ENCODE results near the gene TRIM9. TPM values are rescaled to one million over a fixed set of nuclear protein-coding genes. Genes with fewer than 3 reads are reported as not detected.

Gene TRIM9
- total RNA-seq, 2 experiments from 2014 or later = 0.19 to 0.45 TPM

- H3K9me3 Mint-ChIP-seq = no peaks in the 10 kb centered on the region
- no peak for DNase-seq
- ChIA-PET POLR2A (no interaction called here), CTCF (no interaction called here)
- H3K4me1 ChIP-seq (ENCODE audit: insufficient read depth, low read length) = no peaks in the 10 kb centered on the region
- no peak overlapping the region for H3K4me3 Mint-ChIP-seq
- H3K4me3 ChIP-seq (ENCODE audit: low read length) = no peak overlapping the region
- no peak for TF ChIP-seq CTCF (IDR thresholded peaks at IDR 0.05)
- H3K9me3 ChIP-seq (ENCODE audit: control insufficient read depth in 1 of 2, insufficient read depth in 1 of 2, low read length in 2 of 2) = no peaks in the 10 kb centered on the region
- no peak overlapping the region for H3K27ac ChIP-seq (ENCODE audit: low read depth in 1 of 2, low read length in 2 of 2)
- H3K36me3 ChIP-seq (ENCODE audit: insufficient read depth, low read length) = no peaks in the 10 kb centered on the region
- H3K4me1 Mint-ChIP-seq (ENCODE audit: low read depth) = no peaks in the 10 kb centered on the region
- intact Hi-C loops (cut with DNase I, micrococcal nuclease) = loop anchor here (5.0 to 10.0 kb wide), 2 partner anchors 831 to 834 kb away; no protein-coding TSS in a partner anchor
- H3K27me3 ChIP-seq (ENCODE audit: control insufficient read depth in 1 of 2, insufficient read depth in 2 of 2, low read length in 2 of 2) = no peaks in the 10 kb centered on the region
- ATAC-seq (ENCODE audit: poor library complexity) = no peak
- no peak overlapping the region for H3K27ac Mint-ChIP-seq
- H3K36me3 Mint-ChIP-seq (ENCODE audit: low read depth) = no peaks in the 10 kb centered on the region
- no peaks in the 10 kb centered on the region for H3K27me3 Mint-ChIP-seq
These were observed 143.9 kb downstream of the TRIM9 start for GRCh38 chr14:50951032-50951431.

GRCh38 chr14:50948205-50948604, 146.7 kb downstream of the TRIM9 start:
- peaks cover 0 to 8% of the 10 kb centered on the region in 2 experiments for H3K9me3 ChIP-seq (ENCODE audit: control insufficient read depth in 1 of 2, insufficient read depth in 1 of 2, low read length in 2 of 2)
- no peak for TF ChIP-seq CTCF (IDR thresholded peaks at IDR 0.05)
- ChIA-PET CTCF (no interaction called here), POLR2A (no interaction called here)
- DNase-seq (no peak), ATAC-seq (ENCODE audit: poor library complexity) (no peak)
- no peaks in the 10 kb centered on the region for H3K36me3 ChIP-seq (ENCODE audit: insufficient read depth, low read length)
- Mint-ChIP-seq H3K36me3 (ENCODE audit: low read depth) (no peaks in the 10 kb centered on the region), H3K27ac (no peak overlapping the region), H3K4me3 (no peak overlapping the region), H3K4me1 (ENCODE audit: low read depth) (peaks cover 7% of the 10 kb centered on the region), H3K9me3 (no peaks in the 10 kb centered on the region), H3K27me3 (peaks cover 14% of the 10 kb centered on the region)
- H3K27ac ChIP-seq (ENCODE audit: low read depth in 1 of 2, low read length in 2 of 2) = no peak overlapping the region
- H3K4me3 ChIP-seq (ENCODE audit: low read length) = no peak overlapping the region
- peaks cover 16% of the 10 kb centered on the region for H3K4me1 ChIP-seq (ENCODE audit: insufficient read depth, low read length)
- peaks cover 13 to 16% of the 10 kb centered on the region in 2 experiments for H3K27me3 ChIP-seq (ENCODE audit: control insufficient read depth in 1 of 2, insufficient read depth in 2 of 2, low read length in 2 of 2)
- intact Hi-C loops (cut with DNase I, micrococcal nuclease) = no loop called here

GRCh38 chr14:50947446-50947845, 147.5 kb downstream of the TRIM9 start:
- Mint-ChIP-seq H3K4me1 (ENCODE audit: low read depth) (peaks cover 7% of the 10 kb centered on the region), H3K4me3 (no peak overlapping the region), H3K36me3 (ENCODE audit: low read depth) (no peaks in the 10 kb centered on the region), H3K27ac (no peak overlapping the region), H3K27me3 (peaks cover 22% of the 10 kb centered on the region), H3K9me3 (no peaks in the 10 kb centered on the region)
- H3K27me3 ChIP-seq (ENCODE audit: control insufficient read depth in 1 of 2, insufficient read depth in 2 of 2, low read length in 2 of 2) = peaks cover 18 to 22% of the 10 kb centered on the region in 2 experiments
- peaks cover 17% of the 10 kb centered on the region for H3K4me1 ChIP-seq (ENCODE audit: insufficient read depth, low read length)
- no peak overlapping the region for H3K27ac ChIP-seq (ENCODE audit: low read depth in 1 of 2, low read length in 2 of 2)
- TF ChIP-seq CTCF (IDR thresholded peaks at IDR 0.05) = no peak
- intact Hi-C loops (cut with DNase I, micrococcal nuclease) = no loop called here
- CTCF ChIA-PET = no interaction called here
- no peak overlapping the region for H3K4me3 ChIP-seq (ENCODE audit: low read length)
- POLR2A ChIA-PET = no interaction called here
- H3K36me3 ChIP-seq (ENCODE audit: insufficient read depth, low read length) = no peaks in the 10 kb centered on the region
- no peak for DNase-seq
- no peak for ATAC-seq (ENCODE audit: poor library complexity)
- peaks cover 0 to 10% of the 10 kb centered on the region in 2 experiments for H3K9me3 ChIP-seq (ENCODE audit: control insufficient read depth in 1 of 2, insufficient read depth in 1 of 2, low read length in 2 of 2)

Data from CD4-positive, alpha-beta T cell (primary cell).